ENCODE data around the gene CDH26.
A peak's percentile ranks its signal among the peaks of the same experiment; 100 is the strongest.

Gene CDH26

DNA sequence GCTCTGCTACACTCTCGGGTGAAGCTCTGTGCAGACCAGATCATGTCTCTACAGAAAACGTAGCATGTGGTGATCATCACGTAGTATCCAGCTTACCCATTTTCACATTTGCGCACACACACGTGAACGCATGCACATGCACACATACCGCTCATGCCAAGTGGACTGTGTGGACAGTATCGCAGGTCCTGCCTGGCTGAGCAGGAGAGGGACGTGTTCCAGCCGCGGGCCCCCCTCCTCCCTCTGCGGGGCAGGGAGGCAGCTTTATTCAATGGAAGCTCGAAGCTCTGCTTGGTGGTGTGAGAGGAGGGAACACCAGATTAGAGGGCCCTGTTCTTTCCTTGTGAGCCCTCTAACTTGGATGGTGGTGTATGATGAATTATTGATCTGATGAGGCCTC, 51.1 kb downstream of the CDH26 start:
- H3K27ac ChIP-seq: no peak overlapping the region
- DNase-seq (ENCODE audit: low read depth, low spot score): no peak

DNA sequence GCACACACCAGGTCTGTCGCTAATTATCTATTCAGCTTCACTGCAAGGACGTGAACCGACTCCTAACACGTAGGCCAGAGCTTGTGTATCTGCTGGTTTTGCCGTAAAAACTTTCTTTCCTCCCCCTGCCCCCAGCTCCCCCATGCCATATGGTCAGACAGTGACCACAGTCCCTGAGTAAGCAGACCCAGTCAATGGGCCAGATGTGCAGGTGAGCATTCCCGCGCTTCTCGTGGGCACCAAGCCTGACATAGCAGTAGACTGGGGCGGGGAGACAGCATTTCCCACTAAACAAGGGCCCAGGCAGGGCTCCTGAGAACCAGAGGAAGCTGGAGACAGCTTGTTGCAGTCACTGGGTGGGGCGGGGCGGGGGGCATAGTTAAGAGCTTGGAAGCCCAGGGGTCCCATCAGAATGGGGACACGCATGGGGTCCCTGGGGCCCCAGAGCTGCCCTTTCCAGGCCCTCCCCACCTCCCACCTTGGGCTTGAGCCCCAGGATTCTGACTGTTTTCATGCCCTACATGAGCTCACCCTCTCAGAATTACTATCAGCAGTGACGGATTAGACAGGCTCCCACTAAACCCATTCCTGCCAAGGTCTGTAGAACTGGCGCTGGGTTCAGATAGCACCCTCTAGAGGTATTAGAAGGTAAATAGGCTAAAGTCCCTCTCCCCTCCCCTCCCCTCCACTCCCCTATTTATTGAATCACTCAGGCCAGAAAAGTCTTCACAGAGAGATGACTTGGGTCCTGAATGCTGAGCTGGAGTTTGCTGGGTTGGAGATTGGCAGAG, 51.8 kb downstream of the CDH26 start:
- no peak for DNase-seq (ENCODE audit: low read depth, low spot score)

DNA sequence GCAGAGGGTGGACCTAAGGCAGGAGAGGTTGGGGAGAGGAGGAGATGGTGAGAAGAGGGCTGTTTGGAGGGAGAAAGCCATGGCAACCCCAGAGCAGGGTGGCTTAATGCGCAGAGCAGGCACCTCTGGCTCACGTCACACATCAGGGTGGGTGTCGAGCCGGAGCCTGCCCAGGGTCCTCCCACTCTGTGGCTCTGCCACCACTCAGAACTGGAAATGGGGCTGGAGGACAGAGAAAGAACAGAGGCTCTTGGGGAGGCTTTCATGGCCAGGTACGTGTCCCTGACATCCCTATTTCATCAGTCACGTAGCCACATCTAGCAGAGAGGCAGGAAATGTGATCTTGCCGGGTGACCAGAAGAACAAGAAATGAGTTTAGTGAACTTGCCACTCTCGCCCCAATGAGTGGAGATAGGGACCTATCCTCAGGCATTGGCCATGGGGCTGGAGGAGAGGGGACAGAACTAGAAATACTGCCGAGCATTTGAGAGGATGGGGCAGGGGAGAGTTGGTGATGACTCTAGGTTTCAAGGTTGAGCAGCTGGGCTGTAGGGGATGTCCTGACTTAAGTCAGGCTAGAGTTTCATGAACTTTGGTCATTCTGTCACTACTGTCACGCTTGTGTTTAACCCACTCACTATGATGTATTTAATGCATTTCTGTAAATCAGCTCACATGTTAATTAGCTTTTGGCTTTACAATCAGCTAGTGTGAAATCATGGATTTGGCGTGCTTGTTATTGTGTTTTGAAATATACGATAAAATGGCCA, 52.7 kb downstream of the CDH26 start:
- DNase-seq (ENCODE audit: low read depth, low spot score): no peak
- no peak overlapping the region for H3K27ac ChIP-seq

More for the DNA sequence above, 51.8 kb downstream of the CDH26 start:
- no peak overlapping the region for H3K27ac ChIP-seq

DNA sequence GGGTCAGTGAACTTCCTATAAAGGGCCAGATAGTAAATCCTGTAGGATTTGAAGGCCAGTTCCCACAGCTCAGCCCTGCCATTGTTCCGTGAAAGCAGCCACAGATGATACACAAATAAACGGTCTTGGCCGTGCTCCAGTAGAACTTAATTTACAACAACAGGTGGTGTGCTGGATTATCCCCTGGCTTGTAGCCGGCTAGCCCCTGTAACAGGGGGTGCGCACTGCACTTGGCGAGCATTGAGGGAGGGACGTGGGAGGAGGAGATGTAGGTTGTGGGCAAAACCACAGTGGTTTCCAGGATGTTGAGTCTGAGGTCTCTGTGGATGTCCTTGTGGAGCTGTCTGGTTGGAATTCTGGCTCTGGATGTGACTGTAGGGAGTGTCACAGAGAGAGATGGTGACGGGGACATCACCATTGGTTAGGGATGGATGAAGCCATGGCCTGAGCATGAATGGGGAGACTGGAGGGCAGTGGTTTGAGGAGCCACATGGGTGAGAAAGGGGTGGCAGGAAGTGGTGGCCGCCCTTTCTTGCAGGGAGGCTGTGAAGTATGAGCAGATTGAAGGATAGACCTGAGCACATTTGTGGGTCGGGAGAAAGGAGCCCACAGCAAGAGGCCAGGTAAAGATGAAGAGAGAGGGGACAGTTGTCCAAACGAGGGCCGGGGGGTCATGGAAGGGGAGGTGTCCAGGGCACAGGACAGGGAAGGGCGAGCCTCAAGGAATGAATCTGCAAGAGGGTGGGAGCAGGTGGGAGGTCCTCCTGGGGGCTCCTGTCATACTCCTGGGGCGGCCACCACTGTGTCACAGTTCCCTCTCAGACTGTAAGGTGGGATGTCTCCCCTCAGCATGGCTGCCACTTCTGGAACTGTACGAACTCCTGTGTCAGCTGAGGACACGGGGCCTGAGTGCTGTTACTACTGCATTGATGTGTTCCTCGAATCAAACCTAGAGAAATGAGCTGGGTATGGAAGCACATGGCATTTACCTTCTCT, 53.6 kb downstream of the CDH26 start:
- no peak for DNase-seq (ENCODE audit: low read depth, low spot score)

DNA sequence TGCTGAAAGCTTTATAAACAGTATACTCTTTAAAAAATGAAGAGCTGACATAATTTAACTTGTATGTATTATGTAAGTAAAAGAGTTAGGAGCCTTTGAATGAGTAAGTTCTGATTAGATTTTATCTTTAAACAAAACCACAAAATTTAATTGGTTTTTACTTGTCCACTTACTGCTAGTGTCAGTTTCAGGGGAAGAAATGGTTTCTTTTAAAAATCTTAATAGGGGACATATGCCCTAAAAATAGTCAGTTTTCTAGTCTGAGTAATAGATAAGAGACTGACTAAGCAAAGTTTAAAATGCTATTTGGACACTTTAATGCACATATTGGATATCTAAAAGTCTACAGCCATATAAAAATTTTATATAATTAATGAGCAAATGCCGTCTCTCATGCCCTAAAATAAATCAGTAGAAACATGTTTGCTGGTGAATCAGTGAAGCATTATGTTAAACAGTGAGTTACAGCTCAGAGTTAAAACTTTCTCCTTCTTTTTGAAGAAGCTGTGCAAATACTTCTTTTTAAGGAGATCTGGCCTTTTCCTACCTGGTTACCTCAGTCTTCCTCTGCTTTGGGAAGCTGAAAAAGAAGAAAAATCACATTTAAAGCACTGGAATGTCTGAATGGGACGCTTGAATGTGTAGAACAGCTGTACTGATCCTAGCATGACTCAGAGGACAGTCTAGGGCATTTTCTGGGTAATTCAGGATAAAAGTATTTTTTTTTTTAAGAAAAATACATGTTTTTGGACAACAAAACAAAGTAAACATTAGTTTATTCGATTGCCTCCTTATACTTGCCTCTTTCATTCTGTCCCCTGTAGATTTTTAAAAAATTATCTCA, 55.3 kb downstream of the CDH26 start:
- H3K27ac ChIP-seq: peak overlapping the region; percentile 48
- no peak for DNase-seq (ENCODE audit: low read depth, low spot score)

More for the DNA sequence above, 53.6 kb downstream of the CDH26 start:
- H3K27ac ChIP-seq: no peak overlapping the region

DNA sequence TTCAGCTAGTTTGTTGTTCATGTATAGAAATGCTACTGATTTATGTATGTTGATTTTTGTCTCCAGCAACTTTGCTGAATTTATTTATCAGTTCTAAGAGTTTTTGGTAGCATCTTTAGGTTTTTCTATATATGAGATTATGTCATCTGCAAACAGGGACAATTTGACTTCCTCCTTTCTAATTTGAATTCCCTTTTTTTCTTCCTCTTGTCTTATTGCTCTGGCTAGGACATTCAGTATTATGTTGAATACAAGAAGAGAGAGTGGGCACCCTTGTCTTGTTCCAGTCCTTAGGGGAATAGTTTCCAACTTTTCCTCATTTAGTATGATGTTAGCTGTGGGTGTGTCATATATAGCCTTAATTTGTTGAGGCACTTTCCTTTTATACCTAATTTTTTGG, 58.2 kb downstream of the CDH26 start:
- no peak overlapping the region for H3K27ac ChIP-seq
- no peak for DNase-seq (ENCODE audit: low read depth, low spot score)

DNA sequence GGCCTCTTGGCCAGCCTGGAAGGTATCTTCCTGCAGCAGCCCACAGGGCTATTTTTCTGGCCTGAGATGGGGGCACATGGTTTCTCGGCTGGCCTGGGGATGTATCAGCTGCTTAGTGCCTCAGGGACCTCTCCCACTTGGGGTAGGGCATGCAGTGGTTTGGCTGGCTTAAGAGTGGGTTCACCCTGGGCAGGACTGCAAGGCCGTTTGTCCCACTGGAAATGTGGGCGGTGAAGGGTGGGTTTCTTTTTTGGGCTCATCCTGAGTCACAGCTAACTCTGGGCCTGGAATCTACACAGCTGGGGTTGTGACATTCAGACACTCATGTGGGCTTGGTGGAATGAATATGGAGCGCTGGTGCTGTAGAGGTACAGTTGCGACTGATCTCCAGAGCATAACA, 62.0 kb downstream of the CDH26 start:
- DNase-seq (ENCODE audit: low read depth, low spot score): no peak

DNA sequence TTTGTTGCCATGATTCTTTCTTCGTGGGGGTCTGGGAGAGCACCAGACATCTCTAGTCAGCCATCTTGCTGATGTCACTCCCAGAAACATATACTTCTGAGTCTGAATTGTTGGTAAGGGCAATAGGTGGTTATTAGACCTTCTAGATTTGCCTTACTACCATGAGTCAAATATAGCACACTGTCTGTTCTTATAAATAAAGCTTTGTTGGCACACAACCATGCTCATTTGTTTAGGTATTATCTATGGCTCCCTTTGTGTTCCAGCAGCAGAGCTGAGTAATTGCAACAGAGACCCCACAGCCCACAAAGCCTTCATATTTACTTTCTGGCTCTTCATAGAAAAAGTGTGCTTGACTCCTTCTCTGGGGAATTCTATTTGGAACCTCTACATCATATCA, 62.9 kb downstream of the CDH26 start:
- no peak overlapping the region for H3K27ac ChIP-seq
- DNase-seq (ENCODE audit: low read depth, low spot score): no peak

More for the DNA sequence above, 62.0 kb downstream of the CDH26 start:
- no peak overlapping the region for H3K27ac ChIP-seq

DNA sequence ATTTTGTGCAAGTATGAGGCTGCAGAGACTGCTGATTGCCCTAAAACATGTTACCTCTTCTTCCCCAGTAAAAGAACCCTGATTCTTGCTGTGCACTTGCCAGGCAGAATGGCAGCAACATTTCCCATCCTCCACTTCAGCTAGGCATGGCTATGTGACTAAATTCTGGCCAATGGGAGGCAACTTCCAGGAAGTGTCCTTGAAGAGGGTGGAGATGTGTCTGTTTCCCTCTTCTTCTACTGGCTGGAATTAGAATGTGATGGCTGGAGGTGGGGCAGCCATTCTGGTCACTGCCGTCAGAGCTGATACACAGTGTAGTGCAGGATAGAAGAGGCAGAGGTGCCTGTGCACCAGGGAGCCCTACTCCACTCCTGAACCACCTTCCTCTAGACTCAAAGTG, 64.6 kb downstream of the CDH26 start:
- DNase-seq (ENCODE audit: low read depth, low spot score): no peak
- H3K27ac ChIP-seq: no peak overlapping the region

DNA sequence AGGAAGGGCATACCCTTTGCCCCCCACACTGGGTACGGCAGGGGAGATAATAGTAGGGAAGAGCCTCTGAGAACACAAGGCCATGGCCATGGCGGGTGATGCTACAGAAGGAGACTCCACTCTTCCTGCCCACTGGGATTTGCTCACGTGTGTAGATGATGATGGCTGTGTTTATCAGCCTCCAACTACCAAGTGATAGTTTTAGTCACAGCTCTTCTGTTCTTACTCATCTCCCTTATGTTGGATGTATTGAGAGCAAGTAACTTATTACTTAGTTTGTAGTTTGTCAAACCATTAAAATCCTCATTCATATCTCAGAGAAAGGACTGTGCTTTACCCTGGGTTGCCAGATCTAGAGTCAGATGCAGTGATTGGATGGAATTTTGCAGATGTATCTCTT, 66.0 kb downstream of the CDH26 start:
- no peak for DNase-seq (ENCODE audit: low read depth, low spot score)
- no peak overlapping the region for H3K27ac ChIP-seq

DNA sequence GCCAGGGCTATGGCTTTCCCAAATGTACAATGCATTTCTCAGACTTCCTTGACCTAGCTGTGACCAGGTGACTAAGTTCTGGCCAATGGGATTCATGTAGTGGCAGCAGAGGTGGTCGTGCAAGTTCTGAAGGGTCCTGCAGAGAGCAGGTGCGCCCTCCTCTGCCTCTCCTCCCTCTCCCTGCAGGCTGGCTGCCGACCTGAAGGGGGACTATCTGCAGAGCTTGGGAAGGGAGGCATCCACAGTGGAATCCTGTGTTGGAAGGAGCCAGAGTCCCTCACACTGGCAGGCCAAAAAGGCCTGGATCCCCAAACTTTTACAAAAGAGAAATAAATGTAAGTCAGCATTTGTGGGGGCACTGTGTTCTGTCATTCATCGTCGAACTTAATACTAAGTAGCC, 66.6 kb downstream of the CDH26 start:
- no peak overlapping the region for H3K27ac ChIP-seq
- no peak for DNase-seq (ENCODE audit: low read depth, low spot score)

DNA sequence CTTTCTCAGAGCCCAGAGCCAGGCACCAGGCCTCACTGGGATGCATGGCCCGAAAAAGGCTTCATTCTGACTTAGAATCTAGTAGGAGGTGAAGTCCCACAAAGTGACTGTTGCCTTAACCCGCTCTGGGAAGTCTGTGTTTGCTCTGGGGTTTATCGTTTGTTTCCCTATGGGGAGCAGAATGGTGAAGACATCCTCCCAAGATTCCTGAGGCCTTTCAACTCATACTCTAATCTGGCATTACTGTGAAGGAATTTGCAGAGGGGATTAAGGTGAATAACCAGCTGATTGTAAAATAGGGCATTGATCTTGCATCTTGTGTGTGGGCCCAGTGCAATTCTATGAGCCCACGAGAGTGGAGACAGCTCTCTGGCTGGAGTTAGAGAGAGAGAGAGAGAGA, 67.8 kb downstream of the CDH26 start:
- DNase-seq (ENCODE audit: low read depth, low spot score): no peak
- H3K27ac ChIP-seq: no peak overlapping the region

DNA sequence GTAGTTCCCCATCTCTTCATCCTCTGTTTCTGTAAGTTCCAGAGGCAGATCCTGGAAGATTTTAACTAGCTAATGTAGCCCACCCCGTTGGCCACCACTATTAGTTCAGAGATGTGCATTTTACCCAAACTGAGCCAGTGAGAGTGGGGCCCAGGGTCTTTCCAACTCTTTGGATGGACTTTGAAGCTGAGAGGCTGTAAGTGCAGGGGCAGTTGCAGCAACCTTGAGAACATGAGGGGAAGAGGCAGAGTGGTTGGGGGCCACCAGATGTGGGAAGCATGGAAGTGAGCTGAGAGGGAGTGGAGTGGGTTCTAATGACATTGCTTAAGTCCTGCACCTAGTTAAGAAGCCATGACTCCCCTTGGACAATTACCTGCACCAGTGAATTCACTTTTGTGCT, 72.2 kb downstream of the CDH26 start:
- H3K27ac ChIP-seq: no peak overlapping the region
- DNase-seq (ENCODE audit: low read depth, low spot score): no peak

DNA sequence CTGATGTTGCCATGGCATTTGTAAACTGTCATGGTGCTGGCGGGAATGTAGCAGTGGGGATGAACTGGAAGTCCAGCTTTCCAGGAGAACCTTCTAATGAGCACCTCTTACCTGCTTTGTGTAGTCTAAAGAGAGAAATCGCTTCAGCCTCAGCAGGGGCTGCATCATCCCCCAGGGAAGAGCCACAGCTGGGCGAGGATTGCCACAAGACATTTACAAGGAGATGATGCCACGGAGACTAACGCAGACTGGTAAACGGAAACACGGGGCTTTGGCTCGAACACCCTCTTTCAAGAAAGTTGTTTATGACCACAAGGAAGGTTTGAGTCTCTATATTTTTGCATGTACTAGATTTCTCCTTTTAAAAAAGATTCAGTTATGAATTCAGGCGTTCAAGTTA, 72.9 kb downstream of the CDH26 start:
- H3K27ac ChIP-seq: no peak overlapping the region
- no peak for DNase-seq (ENCODE audit: low read depth, low spot score)

DNA sequence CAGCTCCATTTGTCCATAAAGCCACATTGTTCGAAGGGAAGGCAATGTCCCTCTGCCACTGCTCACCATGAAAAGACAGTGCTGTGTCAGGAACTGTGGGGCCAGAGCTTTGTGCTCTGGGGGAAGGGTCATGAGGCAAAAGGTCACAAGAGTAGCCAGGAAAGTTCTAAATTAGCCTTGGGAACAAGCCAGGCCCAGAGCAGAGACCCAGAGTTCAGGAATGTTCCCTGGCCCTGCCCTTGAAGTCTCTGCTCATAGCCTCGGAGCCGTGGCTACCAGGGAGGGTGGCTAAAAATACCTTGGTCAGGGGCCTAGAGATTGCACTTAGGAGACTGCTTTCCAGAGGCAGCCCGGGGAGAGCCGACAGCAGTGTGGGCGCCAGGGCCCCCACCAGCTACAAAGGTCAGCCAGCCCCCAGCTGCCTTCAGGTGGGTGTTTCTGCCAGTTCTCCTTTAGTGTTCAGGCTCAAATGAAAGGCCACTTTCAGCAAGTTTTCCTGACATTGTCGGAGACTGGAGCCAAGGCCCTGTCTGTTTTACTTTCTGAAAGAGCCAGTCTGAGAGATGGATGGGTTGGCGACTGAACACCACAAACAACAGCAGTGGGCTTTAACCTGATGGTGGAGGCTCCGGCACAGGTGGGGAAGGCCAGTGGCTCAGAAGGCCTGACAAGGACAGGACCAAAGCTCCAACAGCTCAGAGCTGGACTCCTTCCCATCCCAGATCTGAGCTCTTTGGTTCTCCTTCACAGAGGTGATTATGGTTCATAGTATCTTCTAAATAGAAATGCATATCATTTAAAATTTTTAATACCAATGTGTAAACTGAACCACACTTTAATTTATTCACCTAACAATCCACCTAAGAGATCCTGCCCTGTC, 76.2 kb downstream of the CDH26 start:
- no peak overlapping the region for H3K27ac ChIP-seq
- DNase-seq (ENCODE audit: low read depth, low spot score): no peak

DNA sequence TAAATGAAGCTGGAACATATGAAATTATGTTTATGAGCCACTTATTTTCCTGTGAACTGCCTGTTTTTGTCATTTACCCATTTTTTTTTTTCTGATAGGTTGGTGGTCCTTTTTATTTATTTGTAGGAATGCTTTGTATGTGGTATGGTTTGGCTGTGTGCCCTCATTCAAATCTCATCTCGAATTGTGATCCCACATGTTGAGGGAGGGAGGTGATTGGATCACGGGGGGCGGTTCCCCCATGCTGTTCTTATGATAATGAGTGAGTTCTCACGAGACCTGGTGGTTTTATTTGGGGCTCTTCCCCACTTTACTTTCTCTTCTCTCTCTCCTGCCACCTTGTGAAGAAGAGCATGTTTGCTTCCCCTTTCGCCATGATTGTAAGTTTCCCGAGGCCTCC, 77.3 kb downstream of the CDH26 start:
- H3K27ac ChIP-seq: no peak overlapping the region
- no peak for DNase-seq (ENCODE audit: low read depth, low spot score)

DNA sequence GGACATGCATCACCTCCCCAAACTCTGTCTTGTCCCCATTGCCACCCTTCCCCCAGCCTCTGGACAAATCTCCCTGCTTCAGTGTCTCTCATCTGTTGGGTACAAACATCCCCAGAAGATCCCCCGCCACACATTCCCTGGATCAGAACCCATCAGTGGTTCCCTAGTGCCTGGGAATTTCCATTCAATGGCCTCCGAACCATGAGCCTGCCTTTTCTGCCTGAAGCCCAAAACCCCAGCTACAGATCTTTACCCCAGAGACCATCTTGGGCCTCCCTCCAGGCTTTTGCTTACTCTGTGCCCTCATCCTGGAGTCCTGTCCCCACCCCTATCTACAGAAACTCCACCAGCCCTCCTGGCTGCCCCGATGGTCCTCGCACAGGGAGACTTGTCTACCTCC, 78.1 kb downstream of the CDH26 start:
- no peak overlapping the region for H3K27ac ChIP-seq
- DNase-seq (ENCODE audit: low read depth, low spot score): no peak

DNA sequence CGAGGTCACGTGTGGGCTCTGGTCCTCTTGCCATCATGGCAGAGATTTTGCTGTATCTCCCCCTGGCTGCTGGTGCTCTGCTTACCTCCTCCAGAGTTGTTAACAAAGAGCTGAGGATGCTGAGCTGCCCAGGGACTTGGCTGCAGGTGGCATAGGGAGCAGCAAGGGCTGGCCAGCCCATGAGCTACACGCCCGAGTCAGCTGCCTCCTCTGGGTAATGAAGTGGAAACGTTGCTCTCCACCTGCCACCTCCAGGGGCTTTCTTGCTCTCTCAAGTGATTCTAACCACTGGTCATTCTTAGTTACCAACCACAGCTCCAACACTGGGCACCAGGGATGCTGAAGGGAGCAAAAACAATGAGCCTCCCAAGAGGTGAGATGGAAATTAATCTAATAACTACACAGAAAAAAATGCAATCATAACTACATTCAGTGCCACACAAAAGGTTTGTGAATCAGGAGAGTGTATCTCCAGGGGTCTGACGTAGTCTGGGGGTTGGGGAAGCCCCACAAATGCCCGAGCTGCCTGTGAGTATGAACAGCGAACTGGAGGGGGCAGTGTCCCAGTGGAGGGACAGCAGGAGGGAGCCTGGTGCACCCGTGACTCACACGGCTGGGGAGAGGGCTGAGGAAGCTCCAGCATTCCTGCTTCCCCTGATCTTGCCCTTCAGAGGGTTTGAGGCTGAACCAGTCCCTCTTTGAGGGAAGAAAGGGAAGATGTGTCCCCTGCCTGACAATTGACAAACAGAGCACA, 78.7 kb downstream of the CDH26 start:
- H3K27ac ChIP-seq: no peak overlapping the region
- no peak for DNase-seq (ENCODE audit: low read depth, low spot score)

All from epithelial cell of prostate (primary cell).